CD4-positive, alpha-beta T cell treated with Interleukin-17A for 1 hour (primary cell): ENCODE measurements around the gene HOGA1.
"Not testable (repeated sequence)": the region's sequence is repeated elsewhere in the genome, so short reads cannot be mapped to it uniquely, and the experiment has no call there.

ENCODE experiments used
- DNase-seq: peaks from one replicate; pipeline ENCODE4 v3.0.0-alpha.2; 2020

Gene HOGA1

DNA sequence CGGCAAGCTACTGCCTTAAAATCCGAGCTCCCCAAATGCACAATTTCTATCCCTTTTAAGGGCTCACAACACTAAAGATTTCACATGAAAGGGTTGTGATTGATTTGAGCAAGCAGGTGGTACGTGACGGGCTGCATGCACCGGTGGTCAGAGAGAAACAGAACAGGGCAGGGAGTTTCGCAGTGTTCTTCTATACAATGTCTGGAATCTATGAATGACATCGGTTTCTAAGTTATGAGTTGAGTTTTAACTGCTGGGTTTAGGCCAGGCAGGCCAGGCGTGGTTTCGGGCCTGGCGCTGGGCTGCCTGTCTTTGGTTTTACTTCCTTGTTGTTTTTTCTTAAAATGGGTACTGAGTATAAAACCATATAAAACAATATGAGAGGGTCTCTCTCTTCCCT is 28.6 kb upstream of the HOGA1 start:
- not testable (repeated sequence) for DNase-seq

DNA sequence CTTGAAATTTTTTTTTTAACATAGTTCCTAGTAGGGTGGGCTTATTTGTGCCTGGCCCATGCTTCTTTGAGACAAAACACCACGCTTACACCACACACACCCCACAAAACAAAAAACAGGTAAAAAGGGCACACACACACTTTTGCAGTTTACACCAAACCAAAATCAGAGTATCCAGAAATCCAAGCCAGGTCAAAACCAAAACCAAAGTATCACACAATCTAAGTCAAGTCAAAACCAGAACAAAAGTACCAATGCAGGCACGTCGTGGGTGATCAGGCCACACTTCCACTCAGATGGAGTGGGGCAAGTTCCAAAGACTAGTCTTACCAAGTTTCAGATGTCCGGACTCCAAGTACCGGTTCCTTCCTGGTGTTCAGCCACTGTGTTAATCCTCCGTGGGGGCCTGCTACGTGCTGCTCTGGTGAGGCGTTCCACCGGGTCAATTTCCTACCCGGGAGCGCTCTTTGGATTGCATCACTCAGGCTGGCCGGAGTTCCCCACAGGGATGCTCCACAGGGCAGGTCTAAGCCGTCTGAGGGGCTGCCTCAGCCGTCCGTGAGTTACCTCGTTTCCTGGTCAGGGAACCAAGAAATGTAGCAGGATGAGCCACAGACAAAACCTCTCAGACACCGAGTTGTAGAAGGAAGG is 23.3 kb upstream of the HOGA1 start:
- not testable (repeated sequence) for DNase-seq

DNA sequence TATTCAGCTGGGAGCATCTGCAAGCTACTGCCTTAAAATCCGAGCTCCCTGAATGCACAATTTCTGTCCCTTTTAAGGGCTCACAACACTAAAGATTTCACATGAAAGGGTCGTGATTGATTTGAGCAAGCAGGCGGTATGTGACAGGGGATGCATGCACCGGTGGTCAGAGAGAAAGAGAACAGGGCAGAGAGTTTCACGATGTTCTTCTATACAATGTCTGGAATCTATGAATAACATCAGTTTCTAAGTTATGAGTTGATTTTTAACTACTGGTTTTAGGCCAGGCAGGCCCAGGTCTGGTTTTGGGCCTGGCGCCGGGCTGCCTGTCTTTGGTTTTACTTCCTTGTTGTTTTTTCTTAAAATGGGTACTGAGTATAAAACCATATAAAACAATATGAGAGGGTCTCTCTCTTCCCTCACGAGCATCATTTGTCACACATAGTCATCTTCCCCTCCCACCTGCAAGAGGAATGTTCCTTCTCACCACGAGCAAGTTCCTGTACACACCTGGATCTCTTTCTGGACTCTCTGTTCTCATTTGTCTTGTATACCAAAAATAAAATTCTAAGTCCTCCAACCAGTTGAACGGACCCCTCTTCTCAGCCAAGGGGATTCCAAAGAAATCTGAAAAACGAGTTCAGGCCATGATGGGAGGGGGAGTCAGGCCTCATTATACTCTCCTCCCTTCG is 22.7 kb upstream of the HOGA1 start:
- not testable (repeated sequence) for DNase-seq

DNA sequence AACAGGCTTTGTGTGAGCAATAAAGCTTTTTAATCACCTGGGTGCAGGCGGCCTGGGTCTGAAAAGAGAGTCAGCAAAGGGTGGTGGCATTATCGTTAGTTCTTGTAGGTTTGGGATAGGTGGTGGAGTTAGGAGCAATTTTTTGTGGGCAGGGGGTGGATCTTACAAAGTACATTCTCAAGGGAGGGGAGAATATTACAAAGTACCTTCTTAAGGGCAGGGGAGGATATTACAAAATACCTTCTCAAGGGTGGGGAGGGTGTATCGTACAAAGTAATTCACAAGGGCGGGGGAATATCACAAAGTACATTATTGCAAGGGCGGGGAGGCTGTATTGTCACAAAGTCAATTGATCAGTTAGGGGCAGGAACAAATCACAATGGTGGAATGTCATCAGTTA is 21.9 kb upstream of the HOGA1 start:
- not testable (repeated sequence) for DNase-seq

DNA sequence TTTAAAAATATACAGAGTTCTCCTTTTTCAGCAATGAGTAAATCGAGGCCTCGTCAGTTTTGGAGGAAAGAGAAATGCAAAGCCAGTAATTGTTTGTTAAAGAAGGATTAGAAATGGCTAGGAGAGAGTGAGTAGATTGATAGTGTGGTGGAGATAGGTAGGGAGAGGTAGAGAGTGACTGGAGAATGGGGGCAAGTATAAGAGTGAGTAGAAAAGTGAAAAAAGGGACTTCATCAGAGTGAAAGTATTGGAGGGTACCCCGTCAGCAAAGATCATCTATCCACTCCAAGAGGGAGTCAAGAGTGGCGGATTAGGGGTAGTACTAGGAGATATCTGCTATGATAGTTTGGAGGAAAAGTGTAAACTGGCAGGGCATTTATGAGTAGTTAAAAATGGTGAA is 20.9 kb upstream of the HOGA1 start:
- DNase-seq, result no peak

DNA sequence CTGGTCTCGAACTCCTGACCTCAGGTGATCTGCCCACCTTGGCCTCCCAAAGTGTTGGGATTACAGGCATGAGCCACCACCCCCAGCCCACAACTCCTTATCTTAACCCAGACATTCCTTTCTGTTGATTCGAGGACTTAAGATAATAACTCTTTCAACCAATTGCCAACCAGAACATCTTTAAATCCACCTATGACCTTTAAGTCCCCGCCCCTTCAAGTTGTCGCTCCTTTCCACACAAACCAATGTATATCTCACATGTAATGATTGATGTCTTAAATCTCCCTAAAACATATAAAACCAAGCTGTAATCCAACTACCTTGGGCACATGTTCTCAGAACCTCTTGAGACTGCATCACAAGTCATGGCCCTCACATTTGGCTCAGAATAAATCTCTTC is 19.4 kb upstream of the HOGA1 start:
- DNase-seq, result no peak

DNA sequence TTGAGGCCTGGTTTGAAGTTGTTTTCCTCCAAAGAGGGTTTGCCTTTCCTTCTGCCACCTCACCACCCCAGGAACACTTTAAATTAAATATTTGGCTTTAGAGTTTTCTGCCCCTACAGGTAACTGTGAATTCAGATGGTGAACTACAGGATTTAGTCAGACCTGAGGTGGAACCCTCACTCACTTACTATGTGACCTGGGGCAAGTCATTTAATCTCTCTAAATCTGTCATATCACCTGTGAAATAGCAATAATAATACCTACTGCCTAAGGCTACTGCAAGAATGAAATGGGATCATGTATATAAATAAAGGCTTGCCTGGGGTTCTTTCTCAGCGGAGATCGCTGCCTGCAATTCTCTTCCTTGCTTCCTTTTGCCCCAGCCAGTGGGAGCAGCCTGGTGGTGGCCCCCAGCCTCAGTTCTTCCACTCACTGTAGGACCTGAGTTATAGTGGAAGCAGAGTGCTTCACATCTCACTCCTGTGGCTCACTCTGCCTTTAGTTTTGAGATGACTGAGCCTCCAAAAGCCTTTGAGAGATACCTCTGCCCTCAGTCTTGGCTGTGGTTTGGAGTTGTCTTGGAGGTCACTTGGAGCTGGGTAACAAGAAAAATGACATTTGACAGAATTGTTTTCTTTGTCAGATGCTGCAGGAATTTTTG is 17.7 kb upstream of the HOGA1 start:
- no peak for DNase-seq

DNA sequence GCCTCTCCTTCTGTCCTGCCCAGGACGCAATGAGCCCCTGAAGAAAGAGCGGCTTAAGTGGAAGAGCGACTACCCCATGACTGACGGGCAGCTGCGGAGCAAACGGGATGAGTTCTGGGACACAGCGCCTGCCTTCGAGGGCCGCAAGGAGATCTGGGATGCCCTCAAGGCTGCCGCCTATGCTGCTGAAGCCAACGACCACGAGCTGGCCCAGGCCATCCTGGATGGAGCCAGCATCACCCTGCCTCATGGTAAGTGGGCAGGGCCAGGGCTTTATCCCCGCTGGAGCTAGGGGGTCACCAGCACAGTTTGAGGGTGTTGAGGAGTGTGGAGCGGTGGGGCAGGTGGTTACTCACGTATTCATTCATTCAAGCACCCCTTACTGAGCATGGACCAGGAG is 16.3 kb upstream of the HOGA1 start:
- no peak for DNase-seq

DNA sequence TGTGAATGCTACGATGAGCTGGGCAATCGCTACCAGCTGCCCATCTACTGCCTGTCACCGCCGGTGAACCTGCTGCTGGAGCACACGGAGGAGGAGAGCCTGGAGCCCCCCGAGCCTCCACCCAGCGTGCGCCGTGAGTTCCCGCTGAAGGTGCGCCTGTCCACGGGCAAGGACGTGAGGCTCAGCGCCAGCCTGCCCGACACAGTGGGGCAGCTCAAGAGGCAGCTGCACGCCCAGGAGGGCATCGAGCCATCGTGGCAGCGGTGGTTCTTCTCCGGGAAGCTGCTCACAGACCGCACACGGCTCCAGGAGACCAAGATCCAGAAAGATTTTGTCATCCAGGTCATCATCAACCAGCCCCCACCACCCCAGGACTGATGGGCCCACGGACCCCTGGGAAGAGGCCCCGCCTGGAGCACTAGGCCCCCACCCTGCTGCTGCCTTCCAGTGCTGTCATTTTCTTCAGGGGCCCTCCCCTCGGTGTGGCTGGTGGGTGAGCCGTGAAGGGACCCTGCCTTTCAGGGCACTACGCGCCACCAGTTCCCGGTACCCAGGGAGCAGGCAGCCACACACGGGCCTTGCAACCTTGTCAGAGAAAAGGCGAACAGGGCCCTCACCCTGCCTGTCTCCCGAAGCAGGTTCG is 13.9 kb upstream of the HOGA1 start:
- DNase-seq, result no peak

DNA sequence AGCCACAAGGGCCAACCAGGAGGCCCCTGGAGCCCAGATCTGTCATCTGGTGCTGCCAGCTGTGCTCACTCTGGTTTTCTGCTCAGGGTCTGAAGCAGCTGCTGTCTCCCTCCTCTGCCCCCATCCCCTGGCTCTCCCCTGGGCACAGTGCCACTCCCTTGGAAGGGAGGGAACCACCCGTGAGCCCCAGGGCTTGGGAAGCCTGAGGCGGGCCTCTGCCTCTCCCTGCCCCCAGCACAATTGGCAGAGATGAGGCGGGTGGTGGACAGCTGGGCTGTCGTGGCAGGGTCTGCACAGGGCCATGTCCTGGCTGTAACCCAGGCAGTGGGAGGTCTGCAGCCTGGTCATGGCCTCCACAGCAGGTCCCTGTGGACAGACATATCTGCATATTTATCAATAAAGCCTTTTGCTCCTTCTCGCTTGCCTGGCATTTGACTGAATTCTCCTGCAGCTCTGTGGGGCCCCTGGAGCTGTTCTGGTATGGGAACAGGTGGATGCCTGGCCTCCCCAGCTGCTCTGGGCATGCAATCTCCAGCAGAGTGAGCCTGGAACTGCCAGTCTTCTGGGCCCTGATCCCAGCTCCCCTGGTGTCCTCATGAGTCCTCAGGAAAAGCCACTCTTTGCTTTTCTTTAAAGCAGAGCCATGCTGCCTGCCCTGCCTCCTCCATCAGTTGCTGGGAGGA is 13.3 kb upstream of the HOGA1 start:
- no peak for DNase-seq

DNA sequence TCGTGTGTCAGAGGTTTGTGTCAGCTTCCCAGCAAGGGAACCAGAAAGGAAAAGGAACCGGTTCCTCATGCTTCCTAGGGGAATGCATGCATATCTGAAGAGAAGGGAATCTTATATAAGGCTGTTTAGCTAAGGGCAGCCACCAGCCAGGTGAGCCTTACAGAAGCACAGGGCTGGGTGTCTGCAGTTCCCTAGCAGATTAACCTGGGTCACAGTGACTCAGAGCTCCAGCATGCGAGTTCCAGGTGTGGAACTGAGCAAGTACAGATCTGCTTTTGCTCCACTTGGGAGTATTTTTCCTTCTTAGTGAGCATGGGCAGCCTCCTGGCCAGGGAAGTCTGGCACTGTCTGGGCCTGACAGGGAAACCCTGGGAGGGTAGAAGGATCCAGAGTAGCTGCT is 12.6 kb upstream of the HOGA1 start:
- no peak for DNase-seq

DNA sequence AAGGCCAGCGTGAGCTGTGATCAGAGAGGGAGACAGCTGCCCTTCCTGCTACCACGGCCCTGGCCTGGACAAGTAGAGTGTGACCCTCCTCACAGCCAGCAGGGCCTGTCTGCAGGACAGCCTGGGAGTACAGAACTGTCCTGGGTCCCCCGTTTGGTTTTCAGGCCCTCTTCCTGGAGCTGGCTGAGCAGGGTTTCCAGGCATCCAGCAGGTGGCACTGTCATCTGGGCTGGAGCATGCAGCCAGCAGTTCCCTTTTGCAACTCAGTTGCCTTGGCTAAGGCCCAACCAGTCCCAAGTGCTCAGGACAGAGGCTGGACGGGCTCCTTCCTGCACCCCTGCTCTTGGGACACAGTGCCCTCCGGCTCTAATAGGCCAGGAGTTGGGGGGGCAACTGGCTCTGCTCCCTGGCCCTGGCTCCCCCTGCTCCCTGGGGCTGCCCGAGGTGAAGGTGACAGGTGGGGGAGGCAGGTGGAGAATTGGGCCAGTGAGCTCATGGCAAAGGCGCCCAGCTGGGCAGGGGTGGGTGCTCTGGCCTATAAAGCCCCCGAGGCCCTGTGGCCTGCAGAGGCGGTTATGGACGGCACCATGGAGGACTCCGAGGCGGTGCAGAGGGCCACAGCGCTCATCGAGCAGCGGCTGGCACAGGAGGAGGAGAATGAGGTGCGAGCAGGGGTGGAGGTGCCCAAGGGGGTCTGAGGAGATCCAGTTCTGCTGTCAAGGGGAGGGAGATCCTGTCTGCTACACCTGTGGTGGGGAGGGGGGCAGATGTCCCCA is 11.8 kb upstream of the HOGA1 start, which contains the start of gene ANKRD2:
Gene ANKRD2 (plus strand): TSS at position 566 of the 776 bp plus-strand sequence. CDS start 10 bp downstream, at position 576.
- DNase-seq, result peak; percentile 46

DNA sequence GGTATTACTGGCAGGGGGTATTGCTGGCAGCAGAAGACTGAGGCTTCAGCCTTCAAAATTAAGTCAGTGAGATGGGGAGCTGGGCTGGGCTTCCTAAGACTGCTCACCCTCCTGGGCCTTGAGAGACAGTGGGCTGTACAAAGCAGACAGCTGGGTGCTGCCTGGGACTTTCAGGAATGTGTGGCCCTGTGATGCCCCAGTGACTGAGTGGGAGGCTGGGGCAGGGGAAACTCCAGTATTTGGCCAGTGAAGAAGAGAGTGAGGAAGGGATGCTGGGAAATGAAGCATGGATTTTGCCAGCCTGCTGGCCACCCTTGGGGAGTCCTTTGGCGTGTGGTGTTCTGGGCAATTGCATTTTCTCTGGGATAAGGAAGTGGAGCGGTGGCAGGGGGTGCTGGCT is 11.2 kb upstream of the HOGA1 start:
- no peak for DNase-seq

DNA sequence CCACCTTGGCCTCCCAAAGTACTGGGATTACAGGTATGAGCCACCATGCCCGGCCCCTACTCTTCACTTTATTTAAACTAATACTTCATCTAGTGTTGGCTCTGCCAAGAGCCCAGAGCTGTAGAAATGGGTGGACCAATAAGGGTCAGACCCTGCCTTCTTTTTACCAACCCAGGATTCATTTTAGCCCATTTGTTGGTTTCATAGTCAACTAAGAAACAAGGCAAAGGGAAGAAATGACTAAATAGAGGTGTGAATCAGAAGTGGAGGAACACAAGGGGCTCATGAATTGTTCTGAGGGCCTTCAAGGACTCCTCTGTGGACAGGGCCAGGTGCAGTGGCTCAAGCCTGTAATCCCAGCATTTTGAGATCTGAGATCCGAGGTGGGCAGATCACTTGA is 10.5 kb upstream of the HOGA1 start:
- no peak for DNase-seq

DNA sequence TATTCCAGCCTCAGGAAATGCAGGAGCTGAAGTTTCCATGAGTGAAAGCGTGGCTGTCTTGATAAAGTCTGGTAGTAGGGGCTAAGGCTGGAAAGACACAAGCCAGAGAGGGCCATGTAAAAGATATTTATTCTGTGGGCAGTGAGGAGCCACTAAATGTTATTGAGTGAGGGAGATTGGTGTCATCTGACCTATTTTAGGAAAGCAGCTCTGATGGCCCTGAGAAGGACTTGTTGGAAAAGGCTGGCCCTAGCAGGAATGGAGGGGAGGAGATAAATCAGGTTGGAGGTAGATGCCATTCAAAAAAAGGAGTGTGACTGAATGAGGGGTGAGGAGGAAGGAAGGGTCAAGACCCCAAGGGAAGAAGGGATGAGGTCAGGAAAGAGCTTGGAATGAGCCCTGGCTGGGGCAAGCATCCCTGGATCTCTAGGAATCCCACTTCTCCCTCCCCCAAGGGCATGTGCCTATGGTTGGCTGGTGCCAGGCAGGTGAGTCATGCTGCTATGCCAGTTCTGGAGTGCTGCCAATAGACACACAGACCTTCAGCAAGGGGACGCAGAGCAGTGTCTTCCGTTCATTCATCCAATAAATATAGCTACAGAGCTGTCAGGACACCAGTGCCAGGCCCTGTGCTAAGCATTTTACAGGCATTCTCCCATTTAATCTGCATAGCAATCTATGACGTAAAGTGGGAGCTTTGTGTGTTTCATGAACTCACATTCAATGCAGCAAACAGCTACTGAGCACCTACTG is 9.6 kb upstream of the HOGA1 start:
- no peak for DNase-seq

DNA sequence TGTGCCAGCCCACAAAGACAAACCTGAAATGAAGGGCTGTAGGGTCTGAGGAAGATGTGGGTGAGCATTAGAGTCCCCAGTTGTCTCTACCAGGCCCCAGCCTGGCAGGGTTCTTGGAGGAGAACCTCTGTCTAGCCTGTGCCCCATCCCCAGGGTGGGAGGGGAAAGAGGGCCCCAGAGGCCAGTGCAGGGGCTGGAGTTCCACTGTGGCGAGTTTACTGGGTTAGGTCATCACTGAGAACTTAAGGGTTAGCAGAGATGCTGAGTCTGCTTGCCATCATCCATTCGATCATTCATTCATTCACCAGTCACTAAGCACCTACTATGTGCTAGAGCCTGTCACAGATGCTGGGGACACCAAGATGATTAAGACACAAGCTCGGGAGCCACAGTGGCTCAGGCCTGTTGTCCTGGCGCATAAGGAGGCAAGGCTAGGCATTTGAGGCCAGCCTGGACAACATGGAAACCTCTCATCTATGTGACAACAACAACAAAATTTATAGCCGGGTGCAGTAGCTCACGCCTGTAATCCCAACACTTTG is 9.0 kb upstream of the HOGA1 start:
- no peak for DNase-seq

DNA sequence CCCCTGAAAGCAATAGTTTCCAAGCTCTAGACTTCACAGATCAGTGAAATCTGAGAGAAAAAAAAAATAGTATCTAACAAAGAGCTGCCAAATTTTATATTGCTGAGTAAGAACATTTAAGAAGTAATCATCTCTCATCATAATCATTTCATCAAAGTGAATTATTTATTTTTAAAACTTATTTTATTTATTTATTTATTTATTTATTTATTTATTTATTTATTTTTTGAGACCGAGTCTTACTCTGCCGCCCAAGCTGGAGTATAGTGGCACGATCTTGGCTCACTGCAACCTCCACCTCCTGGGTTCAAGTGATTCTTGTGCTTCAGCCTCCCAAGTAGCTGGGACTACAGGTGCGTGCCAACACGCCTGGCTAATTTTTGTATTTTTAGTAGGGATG is 7.7 kb upstream of the HOGA1 start:
- not testable (repeated sequence) for DNase-seq

DNA sequence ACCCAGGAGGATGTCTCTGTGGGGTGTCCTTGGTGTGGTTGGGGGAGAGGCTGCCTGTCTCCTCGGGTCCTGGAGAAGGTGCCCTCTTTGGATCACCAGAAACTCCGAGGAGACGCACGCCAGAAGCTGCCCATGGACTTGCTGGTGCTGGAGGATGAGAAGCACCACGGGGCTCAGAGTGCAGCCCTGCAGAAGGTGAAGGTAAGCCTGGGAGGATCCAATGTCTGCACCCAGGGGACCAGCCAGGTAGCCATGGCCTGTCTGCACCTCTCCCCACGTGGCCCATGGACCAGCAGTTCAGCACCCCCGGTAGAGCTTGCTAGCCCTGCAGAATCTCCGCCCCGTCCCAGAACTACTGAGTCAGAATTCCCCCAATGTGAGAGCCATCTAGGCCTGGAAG is 6.5 kb upstream of the HOGA1 start:
- DNase-seq, result no peak

DNA sequence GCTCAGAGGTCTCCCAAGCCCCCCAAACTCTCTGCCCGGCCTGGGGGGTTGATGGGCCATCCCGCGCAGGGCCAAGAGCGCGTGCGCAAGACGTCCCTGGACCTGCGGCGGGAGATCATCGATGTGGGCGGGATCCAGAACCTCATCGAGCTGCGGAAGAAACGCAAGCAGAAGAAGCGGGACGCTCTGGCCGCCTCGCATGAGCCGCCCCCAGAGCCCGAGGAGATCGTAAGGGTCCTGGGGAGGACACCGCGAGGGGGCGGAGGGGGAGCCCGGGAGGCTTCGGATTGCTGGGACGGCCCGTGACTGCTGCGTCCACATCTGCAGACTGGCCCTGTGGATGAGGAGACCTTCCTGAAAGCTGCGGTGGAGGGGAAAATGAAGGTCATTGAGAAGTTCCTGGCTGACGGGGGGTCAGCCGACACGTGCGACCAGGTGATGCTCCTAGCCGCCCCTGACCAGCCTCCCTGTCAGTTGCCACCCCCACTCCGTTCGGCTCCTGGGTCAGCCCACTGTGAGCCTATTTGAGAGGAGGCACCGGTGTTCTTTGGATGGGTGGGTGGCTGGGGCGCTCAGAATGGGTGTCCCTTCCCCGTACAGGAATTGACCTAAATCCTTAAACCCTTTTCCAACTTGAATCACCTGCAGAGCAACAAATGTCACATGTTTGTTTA is 5.9 kb upstream of the HOGA1 start:
- DNase-seq, result no peak
